ENCODE measurements around the gene GPC5.

GRCh38 chr13:92743992-92744391 is 1345.6 kb downstream of the GPC5 start:
- TF ChIP-seq CTCF (IDR thresholded peaks at IDR 0.05): no peak
- TF ChIP-seq POLR2A (IDR thresholded peaks at IDR 0.05): no peak

Measured in testis (tissue), 2 donors.